WERI-Rb-1 (cell line): ENCODE measurements around the gene CLMP.

Experiments
- DNase-seq: peaks from one replicate; pipeline ENCODE4 v3.0.0-alpha.2; 2020
- H3K27ac ChIP-seq: fragments of 250-450 bp; sonication (Bioruptor Pico); 2 replicates; pipeline ENCODE4 v1.5.1; 2020; ENCODE audit warnings: mild to moderate bottlenecking, moderate library complexity
- H3K27me3 ChIP-seq: fragments of 250-450 bp; sonication (Bioruptor Pico); 2 replicates; pipeline ENCODE4 v1.5.1; 2021; ENCODE audit warnings: mild to moderate bottlenecking, low read depth, moderate library complexity; ENCODE audit not compliant: insufficient read depth, severe bottlenecking
- H3K36me3 ChIP-seq: fragments of 250-450 bp; sonication (Bioruptor Pico); 2 replicates; pipeline ENCODE4 v1.5.1; 2020; ENCODE audit warnings: mild to moderate bottlenecking, moderate library complexity
- H3K4me3 ChIP-seq: 2 replicates; pipeline ENCODE4 v1.5.1; 2011; ENCODE audit warnings: low read depth, mild to moderate bottlenecking, control low read depth, low read length
- H3K9me3 ChIP-seq: fragments of 250-450 bp; sonication (Bioruptor Pico); 2 replicates; pipeline ENCODE4 v1.5.1; 2021; ENCODE audit warnings: mild to moderate bottlenecking, moderate library complexity; ENCODE audit not compliant: severe bottlenecking
- TF ChIP-seq, protein P1 (sequence below): IDR thresholded peaks from 2 replicates; pipeline ENCODE4 v1.5.1; 2011; ENCODE audit warnings: low read depth, mild to moderate bottlenecking, control low read depth, inconsistent platforms, low read length

CLMP gene

DNA sequence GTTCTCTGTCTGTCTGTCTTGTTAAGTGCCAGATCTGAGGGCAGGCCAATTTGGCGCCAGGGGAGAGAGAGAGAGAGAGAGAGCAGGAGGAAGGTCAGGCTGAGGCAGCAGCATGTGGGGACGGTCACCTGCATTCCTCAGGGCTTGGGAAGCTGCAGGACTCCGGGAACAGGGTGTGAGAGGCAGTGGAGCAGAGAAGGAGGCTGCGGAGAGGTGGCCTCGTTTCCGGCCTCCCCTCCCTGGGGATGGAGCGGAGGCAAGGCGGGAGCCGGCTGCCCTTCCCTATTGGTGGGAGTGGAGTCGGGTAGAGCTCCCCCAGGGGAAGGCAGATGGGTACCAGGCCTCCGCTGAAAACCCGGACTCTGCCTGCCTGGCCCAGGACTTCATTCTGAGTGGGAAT lies 9.7 kb downstream of the CLMP start:
- H3K4me3 ChIP-seq = no peak overlapping the region
- TF ChIP-seq, protein P1, sequence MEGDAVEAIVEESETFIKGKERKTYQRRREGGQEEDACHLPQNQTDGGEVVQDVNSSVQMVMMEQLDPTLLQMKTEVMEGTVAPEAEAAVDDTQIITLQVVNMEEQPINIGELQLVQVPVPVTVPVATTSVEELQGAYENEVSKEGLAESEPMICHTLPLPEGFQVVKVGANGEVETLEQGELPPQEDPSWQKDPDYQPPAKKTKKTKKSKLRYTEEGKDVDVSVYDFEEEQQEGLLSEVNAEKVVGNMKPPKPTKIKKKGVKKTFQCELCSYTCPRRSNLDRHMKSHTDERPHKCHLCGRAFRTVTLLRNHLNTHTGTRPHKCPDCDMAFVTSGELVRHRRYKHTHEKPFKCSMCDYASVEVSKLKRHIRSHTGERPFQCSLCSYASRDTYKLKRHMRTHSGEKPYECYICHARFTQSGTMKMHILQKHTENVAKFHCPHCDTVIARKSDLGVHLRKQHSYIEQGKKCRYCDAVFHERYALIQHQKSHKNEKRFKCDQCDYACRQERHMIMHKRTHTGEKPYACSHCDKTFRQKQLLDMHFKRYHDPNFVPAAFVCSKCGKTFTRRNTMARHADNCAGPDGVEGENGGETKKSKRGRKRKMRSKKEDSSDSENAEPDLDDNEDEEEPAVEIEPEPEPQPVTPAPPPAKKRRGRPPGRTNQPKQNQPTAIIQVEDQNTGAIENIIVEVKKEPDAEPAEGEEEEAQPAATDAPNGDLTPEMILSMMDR = no peak
- no peaks in the 10 kb centered on the region for H3K9me3 ChIP-seq
- H3K27me3 ChIP-seq = no peaks in the 10 kb centered on the region
- H3K27ac ChIP-seq = no peak overlapping the region
- no peaks in the 10 kb centered on the region for H3K36me3 ChIP-seq
- DNase-seq = no peak

- no peak for DNase-seq
- TF ChIP-seq, protein P1 = no peak
- H3K27ac ChIP-seq = no peak overlapping the region
- H3K27me3 ChIP-seq = no peaks in the 10 kb centered on the region
- H3K9me3 ChIP-seq = no peaks in the 10 kb centered on the region
- H3K36me3 ChIP-seq = no peaks in the 10 kb centered on the region
- H3K4me3 ChIP-seq = no peak overlapping the region
Measured at GRCh38 chr11:123184531-123184930, 10.5 kb downstream of the CLMP start.

DNA sequence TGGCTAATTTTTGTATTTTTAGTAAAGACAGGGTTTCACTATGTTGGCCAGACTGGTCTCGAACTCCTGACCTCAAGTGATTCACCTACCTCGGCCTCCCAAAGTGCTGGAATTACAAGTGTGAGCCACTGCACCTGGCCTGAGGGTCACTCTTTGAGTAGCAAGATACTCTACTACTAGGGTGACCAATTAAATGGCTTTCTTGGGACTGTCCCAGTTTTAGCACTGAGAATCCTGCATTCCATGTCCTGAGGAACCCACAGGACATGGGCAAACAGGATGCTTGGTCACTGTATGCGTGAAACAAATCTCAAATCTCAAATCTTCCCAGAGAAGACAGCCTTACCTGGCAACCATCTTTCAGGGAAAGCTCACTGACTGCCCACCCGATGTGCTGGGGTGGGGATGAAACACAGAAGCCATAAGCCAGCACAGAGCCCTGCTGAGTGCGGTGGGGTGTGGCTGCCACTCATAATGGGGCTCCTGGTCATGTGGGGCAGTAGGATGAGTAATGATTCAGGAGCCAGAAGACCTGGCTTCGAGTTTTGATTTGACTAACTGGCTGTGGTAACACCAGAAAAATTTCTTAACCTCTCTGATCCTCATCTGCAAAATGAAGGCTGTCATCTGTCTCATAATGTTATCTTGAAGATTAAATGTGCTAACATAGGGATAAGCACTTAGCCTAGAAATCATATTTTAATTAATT lies 11.5 kb downstream of the CLMP start:
- Histone ChIP-seq H3K36me3 (no peaks in the 10 kb centered on the region), H3K27me3 (no peaks in the 10 kb centered on the region), H3K4me3 (no peak overlapping the region), H3K27ac (no peak overlapping the region), H3K9me3 (no peaks in the 10 kb centered on the region)
- TF ChIP-seq, protein P1 = no peak
- DNase-seq = no peak

- Histone ChIP-seq H3K27ac (no peak overlapping the region), H3K36me3 (no peaks in the 10 kb centered on the region), H3K9me3 (no peaks in the 10 kb centered on the region), H3K4me3 (no peak overlapping the region), H3K27me3 (no peaks in the 10 kb centered on the region)
- TF ChIP-seq, protein P1 = no peak
- DNase-seq = no peak
Measured at GRCh38 chr11:123181767-123182500, 13.1 kb downstream of the CLMP start.

GRCh38 chr11:123181075-123181474 lies 14.0 kb downstream of the CLMP start:
- H3K27me3 ChIP-seq = no peaks in the 10 kb centered on the region
- H3K9me3 ChIP-seq = no peaks in the 10 kb centered on the region
- DNase-seq = no peak
- TF ChIP-seq, protein P1 = no peak
- no peak overlapping the region for H3K27ac ChIP-seq
- H3K36me3 ChIP-seq = no peaks in the 10 kb centered on the region
- no peak overlapping the region for H3K4me3 ChIP-seq
